HEK293 (cell line): ENCODE measurements around the gene FAF2.

Experiments used
- CTCF ChIA-PET: fragments of 350-600 bp; formaldehyde crosslinking; extraction: SDS; loops from one replicate; lab custom pipeline; 2021; ENCODE audit warnings: antibody characterized with exemption; lab: Yijun Ruan, JAX
- POLR2A ChIA-PET: fragments of 300-600 bp; formaldehyde crosslinking; extraction: SDS; loops from one replicate; lab custom pipeline; 2020; ENCODE audit warnings: antibody characterized with exemption, inconsistent platforms; lab: Yijun Ruan, JAX
- H3K27ac ChIP-seq: fragments of 200-500 bp; sonication (Bioruptor generic); 2 replicates; pipeline ENCODE4 v1.5.1; 2014; ENCODE audit warnings: low read depth, low read length, control low read depth, inconsistent platforms; ENCODE audit errors: extremely low read depth
- H3K36me3 ChIP-seq, 2 experiments: fragments of 200-500 bp in 1 of 2; sonication (Bioruptor generic) in 1 of 2; 1 replicate in 1 of 2; 2 replicates in 1 of 2; pipeline ENCODE4 v1.5.1; 2014 to 2017; ENCODE audit warnings: inconsistent platforms in 2 of 2, low read length in 2 of 2; ENCODE audit not compliant: control insufficient read depth in 2 of 2, insufficient read depth in 1 of 2
- H3K4me1 ChIP-seq: fragments of 200-500 bp; sonication (Bioruptor generic); 2 replicates; pipeline ENCODE4 v1.5.1; 2014; ENCODE audit warnings: mild to moderate bottlenecking, low read length, inconsistent platforms; ENCODE audit not compliant: control insufficient read depth, insufficient read depth
- H3K4me3 ChIP-seq: 2 replicates; pipeline ENCODE4 v1.5.1; 2011; ENCODE audit warnings: low read depth, mild to moderate bottlenecking, control low read depth, low read length, moderate library complexity
- H3K9me3 ChIP-seq: fragments of 200-500 bp; sonication (Bioruptor generic); 2 replicates; pipeline ENCODE4 v1.5.1; 2014; ENCODE audit warnings: low read depth, low read length, inconsistent platforms; ENCODE audit not compliant: control insufficient read depth, insufficient read depth
- IKZF3 ChIP-seq: fragments of 450-650 bp; IDR thresholded peaks from 2 replicates; pipeline ENCODE4 v1.5.0; 2018; ENCODE audit warnings: missing biosample characterization, mild to moderate bottlenecking, missing genetic modification characterization, moderate library complexity
- MYNN ChIP-seq: fragments of 450-650 bp; formaldehyde crosslinking; IDR thresholded peaks from 2 replicates; pipeline ENCODE4 v1.5.1; 2016; ENCODE audit warnings: missing biosample characterization, missing genetic modification characterization, borderline replicate concordance
- MZF1 ChIP-seq: fragments of 450-650 bp; formaldehyde crosslinking; IDR thresholded peaks from 2 replicates; pipeline ENCODE4 v1.5.1; 2017; ENCODE audit warnings: missing biosample characterization, missing genetic modification characterization, borderline replicate concordance
- OVOL3 ChIP-seq: fragments of 450-650 bp; formaldehyde crosslinking; IDR thresholded peaks from 2 replicates; pipeline ENCODE4 v1.5.1; 2016; ENCODE audit warnings: missing biosample characterization, missing genetic modification characterization
- TRIM28 ChIP-seq: IDR thresholded peaks from 2 replicates; pipeline ENCODE4 v1.6.1; 2011; ENCODE audit warnings: low read length, control low read depth, borderline replicate concordance
- ZBTB20 ChIP-seq: fragments of 450-650 bp; formaldehyde crosslinking; IDR thresholded peaks from 2 replicates; pipeline ENCODE4 v1.5.1; 2016; ENCODE audit warnings: missing biosample characterization, missing genetic modification characterization
- ZEB2 ChIP-seq: fragments of 450-650 bp; formaldehyde crosslinking; IDR thresholded peaks from 2 replicates; pipeline ENCODE4 v1.5.1; 2016; ENCODE audit warnings: missing biosample characterization, missing genetic modification characterization
- ZFP37 ChIP-seq: fragments of 450-650 bp; formaldehyde crosslinking; IDR thresholded peaks from 2 replicates; pipeline ENCODE4 v1.5.1; 2016; ENCODE audit warnings: missing biosample characterization, missing genetic modification characterization
- ZNF132 ChIP-seq: fragments of 450-650 bp; formaldehyde crosslinking; IDR thresholded peaks from 2 replicates; pipeline ENCODE4 v1.5.1; 2017; ENCODE audit warnings: missing biosample characterization, missing genetic modification characterization, borderline replicate concordance
- ZNF133 ChIP-seq: fragments of 450-650 bp; formaldehyde crosslinking; IDR thresholded peaks from 2 replicates; pipeline ENCODE4 v1.5.1; 2016; ENCODE audit warnings: missing biosample characterization, missing genetic modification characterization
- ZNF16 ChIP-seq: fragments of 450-650 bp; formaldehyde crosslinking; IDR thresholded peaks from 2 replicates; pipeline ENCODE4 v1.5.1; 2016; ENCODE audit warnings: low read depth, missing biosample characterization, missing genetic modification characterization
- ZNF169 ChIP-seq: fragments of 450-650 bp; formaldehyde crosslinking; IDR thresholded peaks from 2 replicates; pipeline ENCODE4 v1.5.1; 2016; ENCODE audit warnings: missing biosample characterization, missing genetic modification characterization
- ZNF211 ChIP-seq: fragments of 450-650 bp; formaldehyde crosslinking; IDR thresholded peaks from 2 replicates; pipeline ENCODE4 v1.5.1; 2016; ENCODE audit warnings: low read depth, missing biosample characterization, missing genetic modification characterization
- ZNF24 ChIP-seq: fragments of 450-650 bp; formaldehyde crosslinking; IDR thresholded peaks from 2 replicates; pipeline ENCODE4 v1.5.1; 2016; ENCODE audit warnings: missing biosample characterization, missing genetic modification characterization
- ZNF37A ChIP-seq: fragments of 450-650 bp; IDR thresholded peaks from 2 replicates; pipeline ENCODE4 v1.5.1; 2018; ENCODE audit warnings: missing biosample characterization, missing genetic modification characterization
- ZNF391 ChIP-seq: fragments of 450-650 bp; formaldehyde crosslinking; IDR thresholded peaks from 2 replicates; pipeline ENCODE4 v1.5.1; 2016; ENCODE audit warnings: low read depth, missing biosample characterization, missing genetic modification characterization, borderline replicate concordance
- ZNF561 ChIP-seq: fragments of 450-650 bp; IDR thresholded peaks from 2 replicates; pipeline ENCODE4 v1.5.1; 2018; ENCODE audit warnings: missing biosample characterization, missing genetic modification characterization, borderline replicate concordance
- ZNF610 ChIP-seq: fragments of 450-650 bp; formaldehyde crosslinking; IDR thresholded peaks from 2 replicates; pipeline ENCODE4 v1.5.1; 2016; ENCODE audit warnings: missing biosample characterization, missing genetic modification characterization, borderline replicate concordance
- ZNF776 ChIP-seq: fragments of 450-650 bp; formaldehyde crosslinking; IDR thresholded peaks from 2 replicates; pipeline ENCODE4 v1.5.0; 2017; ENCODE audit warnings: missing biosample characterization, missing genetic modification characterization, borderline replicate concordance
- ZNF791 ChIP-seq: fragments of 450-650 bp; formaldehyde crosslinking; IDR thresholded peaks from 2 replicates; pipeline ENCODE4 v1.5.1; 2016; ENCODE audit warnings: missing biosample characterization, missing genetic modification characterization
- TF ChIP-seq, protein P1 (sequence below): fragments of 450-650 bp; formaldehyde crosslinking; IDR thresholded peaks from 2 replicates; pipeline ENCODE4 v1.5.1; 2016; ENCODE audit warnings: missing biosample characterization, missing genetic modification characterization
- TF ChIP-seq, protein P2 (sequence below): fragments of 450-650 bp; formaldehyde crosslinking; IDR thresholded peaks from 2 replicates; pipeline ENCODE4 v1.5.1; 2016; ENCODE audit warnings: missing biosample characterization, missing genetic modification characterization
- TF ChIP-seq, protein P3 (sequence below): fragments of 450-650 bp; formaldehyde crosslinking; IDR thresholded peaks from 2 replicates; pipeline ENCODE4 v1.5.1; 2016; ENCODE audit warnings: missing biosample characterization, missing genetic modification characterization
- TF ChIP-seq, protein P4 (sequence below): fragments of 450-650 bp; formaldehyde crosslinking; IDR thresholded peaks from 2 replicates; pipeline ENCODE4 v1.5.0; 2017; ENCODE audit warnings: missing biosample characterization, missing genetic modification characterization, borderline replicate concordance
- TF ChIP-seq, protein P5 (sequence below): fragments of 450-650 bp; formaldehyde crosslinking; IDR thresholded peaks from 2 replicates; pipeline ENCODE4 v1.5.1; 2016; ENCODE audit warnings: missing biosample characterization, missing genetic modification characterization

Gene FAF2

DNA sequence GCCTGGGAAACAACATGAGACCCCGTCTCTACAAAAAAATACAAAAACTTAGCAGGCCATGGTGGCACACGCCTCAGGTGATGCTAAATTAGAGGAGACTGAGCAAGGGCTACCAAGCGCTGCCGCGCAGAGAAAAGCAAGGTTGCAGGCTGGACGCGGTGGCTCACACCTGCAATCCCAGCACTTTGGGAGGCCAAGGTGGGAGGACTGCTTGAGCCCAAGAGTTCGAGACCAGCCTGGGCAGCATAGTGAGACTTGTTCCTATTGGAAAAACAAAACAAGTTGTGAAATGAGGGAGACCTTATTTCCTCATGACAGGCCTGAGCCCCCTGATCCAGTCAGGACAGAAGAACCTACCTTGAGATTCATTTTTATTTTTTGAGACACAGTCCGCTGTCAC lies 77.5 kb downstream of the FAF2 start:
- Histone ChIP-seq H3K27ac (no peak overlapping the region), H3K36me3 (peaks cover 0 to 29% of the 10 kb centered on the region in 2 experiments; a peak in 2 of 3 replicates), H3K4me1 (no peaks in the 10 kb centered on the region), H3K9me3 (no peaks in the 10 kb centered on the region), H3K4me3 (no peak overlapping the region)
- ChIA-PET CTCF (no interaction called here), POLR2A (no interaction called here)
- TF ChIP-seq ZNF391 (tag by site-specific recombination): no peak
- TF ChIP-seq, protein P1, sequence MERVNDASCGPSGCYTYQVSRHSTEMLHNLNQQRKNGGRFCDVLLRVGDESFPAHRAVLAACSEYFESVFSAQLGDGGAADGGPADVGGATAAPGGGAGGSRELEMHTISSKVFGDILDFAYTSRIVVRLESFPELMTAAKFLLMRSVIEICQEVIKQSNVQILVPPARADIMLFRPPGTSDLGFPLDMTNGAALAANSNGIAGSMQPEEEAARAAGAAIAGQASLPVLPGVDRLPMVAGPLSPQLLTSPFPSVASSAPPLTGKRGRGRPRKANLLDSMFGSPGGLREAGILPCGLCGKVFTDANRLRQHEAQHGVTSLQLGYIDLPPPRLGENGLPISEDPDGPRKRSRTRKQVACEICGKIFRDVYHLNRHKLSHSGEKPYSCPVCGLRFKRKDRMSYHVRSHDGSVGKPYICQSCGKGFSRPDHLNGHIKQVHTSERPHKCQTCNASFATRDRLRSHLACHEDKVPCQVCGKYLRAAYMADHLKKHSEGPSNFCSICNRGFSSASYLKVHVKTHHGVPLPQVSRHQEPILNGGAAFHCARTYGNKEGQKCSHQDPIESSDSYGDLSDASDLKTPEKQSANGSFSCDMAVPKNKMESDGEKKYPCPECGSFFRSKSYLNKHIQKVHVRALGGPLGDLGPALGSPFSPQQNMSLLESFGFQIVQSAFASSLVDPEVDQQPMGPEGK (tag by site-specific recombination): no peak
- TF ChIP-seq, protein P2, sequence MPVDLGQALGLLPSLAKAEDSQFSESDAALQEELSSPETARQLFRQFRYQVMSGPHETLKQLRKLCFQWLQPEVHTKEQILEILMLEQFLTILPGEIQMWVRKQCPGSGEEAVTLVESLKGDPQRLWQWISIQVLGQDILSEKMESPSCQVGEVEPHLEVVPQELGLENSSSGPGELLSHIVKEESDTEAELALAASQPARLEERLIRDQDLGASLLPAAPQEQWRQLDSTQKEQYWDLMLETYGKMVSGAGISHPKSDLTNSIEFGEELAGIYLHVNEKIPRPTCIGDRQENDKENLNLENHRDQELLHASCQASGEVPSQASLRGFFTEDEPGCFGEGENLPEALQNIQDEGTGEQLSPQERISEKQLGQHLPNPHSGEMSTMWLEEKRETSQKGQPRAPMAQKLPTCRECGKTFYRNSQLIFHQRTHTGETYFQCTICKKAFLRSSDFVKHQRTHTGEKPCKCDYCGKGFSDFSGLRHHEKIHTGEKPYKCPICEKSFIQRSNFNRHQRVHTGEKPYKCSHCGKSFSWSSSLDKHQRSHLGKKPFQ (tag by site-specific recombination): no peak
- TF ChIP-seq ZNF37A: no peak
- TF ChIP-seq ZNF24: no peak
- no peak for TF ChIP-seq ZNF791
- TF ChIP-seq, protein P3, sequence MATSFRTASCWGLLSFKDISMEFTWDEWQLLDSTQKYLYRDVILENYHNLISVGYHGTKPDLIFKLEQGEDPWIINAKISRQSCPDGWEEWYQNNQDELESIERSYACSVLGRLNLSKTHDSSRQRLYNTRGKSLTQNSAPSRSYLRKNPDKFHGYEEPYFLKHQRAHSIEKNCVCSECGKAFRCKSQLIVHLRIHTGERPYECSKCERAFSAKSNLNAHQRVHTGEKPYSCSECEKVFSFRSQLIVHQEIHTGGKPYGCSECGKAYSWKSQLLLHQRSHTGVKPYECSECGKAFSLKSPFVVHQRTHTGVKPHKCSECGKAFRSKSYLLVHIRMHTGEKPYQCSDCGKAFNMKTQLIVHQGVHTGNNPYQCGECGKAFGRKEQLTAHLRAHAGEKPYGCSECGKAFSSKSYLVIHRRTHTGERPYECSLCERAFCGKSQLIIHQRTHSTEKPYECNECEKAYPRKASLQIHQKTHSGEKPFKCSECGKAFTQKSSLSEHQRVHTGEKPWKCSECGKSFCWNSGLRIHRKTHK (tag by site-specific recombination): no peak
- no peak for TF ChIP-seq ZNF561 (tag by site-specific recombination)
- TF ChIP-seq ZNF132 (tag by site-specific recombination): no peak
- TF ChIP-seq, protein P4, sequence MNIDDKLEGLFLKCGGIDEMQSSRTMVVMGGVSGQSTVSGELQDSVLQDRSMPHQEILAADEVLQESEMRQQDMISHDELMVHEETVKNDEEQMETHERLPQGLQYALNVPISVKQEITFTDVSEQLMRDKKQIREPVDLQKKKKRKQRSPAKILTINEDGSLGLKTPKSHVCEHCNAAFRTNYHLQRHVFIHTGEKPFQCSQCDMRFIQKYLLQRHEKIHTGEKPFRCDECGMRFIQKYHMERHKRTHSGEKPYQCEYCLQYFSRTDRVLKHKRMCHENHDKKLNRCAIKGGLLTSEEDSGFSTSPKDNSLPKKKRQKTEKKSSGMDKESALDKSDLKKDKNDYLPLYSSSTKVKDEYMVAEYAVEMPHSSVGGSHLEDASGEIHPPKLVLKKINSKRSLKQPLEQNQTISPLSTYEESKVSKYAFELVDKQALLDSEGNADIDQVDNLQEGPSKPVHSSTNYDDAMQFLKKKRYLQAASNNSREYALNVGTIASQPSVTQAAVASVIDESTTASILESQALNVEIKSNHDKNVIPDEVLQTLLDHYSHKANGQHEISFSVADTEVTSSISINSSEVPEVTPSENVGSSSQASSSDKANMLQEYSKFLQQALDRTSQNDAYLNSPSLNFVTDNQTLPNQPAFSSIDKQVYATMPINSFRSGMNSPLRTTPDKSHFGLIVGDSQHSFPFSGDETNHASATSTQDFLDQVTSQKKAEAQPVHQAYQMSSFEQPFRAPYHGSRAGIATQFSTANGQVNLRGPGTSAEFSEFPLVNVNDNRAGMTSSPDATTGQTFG (tag by site-specific recombination): no peak

DNA sequence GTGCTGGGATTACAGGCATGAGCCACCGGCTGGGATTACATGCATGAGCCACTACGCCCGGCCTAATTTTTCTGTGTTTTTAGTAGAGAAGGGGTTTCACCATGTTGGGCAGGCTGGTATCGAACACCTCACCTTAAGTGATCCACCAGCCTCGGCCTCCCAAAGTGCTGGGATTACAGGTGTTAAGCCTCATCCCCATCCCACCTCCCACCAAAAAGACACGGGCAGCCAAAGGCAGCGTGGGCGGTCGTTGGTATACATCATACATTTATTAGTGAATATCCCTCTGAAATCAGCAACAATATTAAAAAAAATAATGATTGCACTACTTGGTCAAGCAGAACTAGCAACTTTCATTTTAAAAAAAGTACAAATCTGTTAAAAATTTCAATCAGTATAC lies 78.3 kb downstream of the FAF2 start:
- Histone ChIP-seq H3K4me1 (no peaks in the 10 kb centered on the region), H3K36me3 (peaks cover 0 to 36% of the 10 kb centered on the region in 2 experiments; a peak in 2 of 3 replicates), H3K27ac (no peak overlapping the region), H3K4me3 (no peak overlapping the region), H3K9me3 (no peaks in the 10 kb centered on the region)
- ChIA-PET CTCF (no interaction called here), POLR2A (no interaction called here)
- TF ChIP-seq ZEB2 (no peak), MZF1 (tag by site-specific recombination) (no peak), ZFP37 (tag by site-specific recombination) (no peak), ZNF776 (tag by site-specific recombination) (no peak), ZNF133 (tag by site-specific recombination) (no peak), MYNN (no peak), ZNF610 (tag by site-specific recombination) (no peak), ZBTB20 (no peak), TRIM28 (no peak), ZNF16 (no peak), OVOL3 (tag by site-specific recombination) (no peak), ZNF211 (no peak), IKZF3 (tag by site-specific recombination) (no peak), ZNF169 (tag by site-specific recombination) (no peak)
- TF ChIP-seq, protein P5, sequence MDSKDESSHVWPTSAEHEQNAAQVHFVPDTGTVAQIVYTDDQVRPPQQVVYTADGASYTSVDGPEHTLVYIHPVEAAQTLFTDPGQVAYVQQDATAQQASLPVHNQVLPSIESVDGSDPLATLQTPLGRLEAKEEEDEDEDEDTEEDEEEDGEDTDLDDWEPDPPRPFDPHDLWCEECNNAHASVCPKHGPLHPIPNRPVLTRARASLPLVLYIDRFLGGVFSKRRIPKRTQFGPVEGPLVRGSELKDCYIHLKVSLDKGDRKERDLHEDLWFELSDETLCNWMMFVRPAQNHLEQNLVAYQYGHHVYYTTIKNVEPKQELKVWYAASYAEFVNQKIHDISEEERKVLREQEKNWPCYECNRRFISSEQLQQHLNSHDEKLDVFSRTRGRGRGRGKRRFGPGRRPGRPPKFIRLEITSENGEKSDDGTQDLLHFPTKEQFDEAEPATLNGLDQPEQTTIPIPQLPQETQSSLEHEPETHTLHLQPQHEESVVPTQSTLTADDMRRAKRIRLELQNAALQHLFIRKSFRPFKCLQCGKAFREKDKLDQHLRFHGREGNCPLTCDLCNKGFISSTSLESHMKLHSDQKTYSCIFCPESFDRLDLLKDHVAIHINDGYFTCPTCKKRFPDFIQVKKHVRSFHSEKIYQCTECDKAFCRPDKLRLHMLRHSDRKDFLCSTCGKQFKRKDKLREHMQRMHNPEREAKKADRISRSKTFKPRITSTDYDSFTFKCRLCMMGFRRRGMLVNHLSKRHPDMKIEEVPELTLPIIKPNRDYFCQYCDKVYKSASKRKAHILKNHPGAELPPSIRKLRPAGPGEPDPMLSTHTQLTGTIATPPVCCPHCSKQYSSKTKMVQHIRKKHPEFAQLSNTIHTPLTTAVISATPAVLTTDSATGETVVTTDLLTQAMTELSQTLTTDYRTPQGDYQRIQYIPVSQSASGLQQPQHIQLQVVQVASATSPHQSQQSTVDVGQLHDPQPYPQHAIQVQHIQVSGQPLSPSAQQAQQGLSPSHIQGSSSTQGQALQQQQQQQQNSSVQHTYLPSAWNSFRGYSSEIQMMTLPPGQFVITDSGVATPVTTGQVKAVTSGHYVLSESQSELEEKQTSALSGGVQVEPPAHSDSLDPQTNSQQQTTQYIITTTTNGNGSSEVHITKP (tag by site-specific recombination): no peak
